ENCODE results near the gene ARHGAP27. TPM values are rescaled to one million over a fixed set of nuclear protein-coding genes. Genes with fewer than 3 reads are reported as not detected.

Gene ARHGAP27
- total RNA-seq, 1 donor from 2014 or later = 1.2 TPM

DNA sequence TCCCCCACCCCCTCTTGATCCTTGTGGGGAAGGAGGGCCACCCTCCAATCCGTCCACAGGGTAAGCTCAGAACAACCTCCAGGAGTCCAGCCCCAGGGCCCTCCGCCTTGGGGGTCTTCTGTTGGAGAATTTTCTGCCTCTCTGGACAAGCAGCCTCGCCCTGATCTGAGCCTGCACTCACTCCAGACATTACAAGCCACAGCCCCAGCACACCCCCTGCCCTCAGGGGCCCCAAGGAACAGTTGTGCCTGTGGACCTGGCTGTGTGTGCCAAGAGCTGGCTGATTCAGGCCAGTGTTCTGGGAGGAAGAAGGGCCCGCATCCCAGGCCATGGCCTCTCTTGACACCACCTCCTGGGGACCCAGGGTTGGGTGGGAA, 477 bp upstream of the ARHGAP27 start:
- FAIRE-seq (no peak), DNase-seq (ENCODE audit: low spot score in 2 of 2) (no peak)

DNA sequence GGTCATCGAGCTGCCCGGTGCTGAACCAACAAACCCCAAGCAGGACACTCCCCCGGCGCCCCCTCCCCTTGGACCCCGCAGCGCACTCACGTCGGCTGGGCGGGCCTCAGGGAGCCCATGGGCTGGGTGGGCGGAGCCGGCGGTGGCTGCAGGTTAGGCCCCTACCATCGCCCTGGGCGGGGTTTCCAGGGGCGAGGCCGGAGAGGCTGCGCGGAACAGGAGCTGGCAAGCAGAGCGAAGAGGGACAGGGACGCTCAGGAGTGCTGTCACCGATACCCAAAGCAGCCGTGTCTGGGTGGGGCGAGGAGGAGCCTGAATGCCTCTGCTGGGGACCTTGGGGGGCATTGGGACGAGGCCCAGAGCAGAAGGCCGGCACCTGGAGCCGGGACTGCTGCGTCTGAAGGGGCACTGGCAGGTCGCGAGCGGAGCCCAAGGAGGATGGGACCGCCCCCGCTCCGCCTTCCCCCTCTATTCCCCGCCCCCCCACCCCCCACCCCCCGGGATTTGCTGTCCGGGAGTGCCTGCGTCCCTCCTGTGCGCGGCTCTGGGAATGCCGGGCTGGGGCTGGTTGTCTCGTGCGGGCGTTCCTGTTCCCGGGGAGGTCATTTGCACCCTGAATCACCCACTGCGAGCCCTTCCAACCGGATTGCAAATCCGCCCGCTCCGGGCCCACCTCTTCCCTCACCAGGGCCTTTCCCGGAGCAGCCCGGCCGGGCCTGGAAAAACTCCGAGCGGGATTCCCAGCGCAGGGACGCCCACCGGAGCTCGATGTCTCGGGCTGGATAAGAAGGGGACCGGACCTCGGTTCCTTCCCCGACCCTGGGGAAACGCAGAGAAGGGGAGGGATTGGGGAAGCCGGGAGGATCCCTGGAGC, 902 bp downstream of the ARHGAP27 start:
- DNase-seq (ENCODE audit: low spot score in 2 of 2) = peak; percentile 74 to 76
- FAIRE-seq = no peak

DNA sequence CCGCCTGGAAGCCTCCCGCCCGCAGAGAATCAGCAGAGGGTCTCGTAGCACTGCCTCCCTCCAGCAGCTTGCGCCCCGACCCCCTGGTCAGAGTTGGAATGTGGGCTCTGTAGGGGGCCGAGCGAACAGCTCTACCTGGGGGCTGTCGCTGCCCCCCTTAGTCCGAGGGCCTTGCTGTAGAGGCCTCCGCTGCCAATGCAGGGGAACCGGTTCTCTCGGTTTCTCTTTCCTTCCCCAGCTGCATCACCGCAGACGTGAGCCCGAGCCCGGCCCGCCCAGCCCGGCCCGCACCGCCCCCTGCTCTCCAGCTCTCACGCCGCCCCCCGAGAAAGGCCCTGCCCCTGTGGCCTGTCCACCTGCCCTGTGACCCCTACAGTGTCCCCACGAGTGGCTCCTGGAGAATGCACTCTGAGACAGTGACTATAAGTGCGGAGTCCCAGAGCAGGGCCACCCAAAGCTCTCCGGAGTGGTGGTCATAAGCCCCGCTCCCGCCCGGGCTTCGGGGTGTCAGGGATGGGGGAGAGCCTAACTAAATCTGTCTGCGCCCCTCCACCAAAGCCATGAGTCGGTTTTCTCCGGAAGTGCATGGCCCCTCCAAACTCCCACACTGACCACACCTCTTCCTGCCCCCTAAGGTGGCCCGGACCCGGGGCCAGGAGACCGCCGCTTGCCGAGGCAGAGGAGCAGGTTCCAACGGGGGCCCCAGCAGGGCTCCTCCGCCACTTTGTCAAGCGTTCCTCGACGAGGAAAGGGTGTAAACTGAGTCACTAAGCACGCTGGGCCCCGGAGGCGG, 1.7 kb downstream of the ARHGAP27 start:
- DNase-seq (ENCODE audit: low spot score in 2 of 2) (no peak), FAIRE-seq (no peak)

DNA sequence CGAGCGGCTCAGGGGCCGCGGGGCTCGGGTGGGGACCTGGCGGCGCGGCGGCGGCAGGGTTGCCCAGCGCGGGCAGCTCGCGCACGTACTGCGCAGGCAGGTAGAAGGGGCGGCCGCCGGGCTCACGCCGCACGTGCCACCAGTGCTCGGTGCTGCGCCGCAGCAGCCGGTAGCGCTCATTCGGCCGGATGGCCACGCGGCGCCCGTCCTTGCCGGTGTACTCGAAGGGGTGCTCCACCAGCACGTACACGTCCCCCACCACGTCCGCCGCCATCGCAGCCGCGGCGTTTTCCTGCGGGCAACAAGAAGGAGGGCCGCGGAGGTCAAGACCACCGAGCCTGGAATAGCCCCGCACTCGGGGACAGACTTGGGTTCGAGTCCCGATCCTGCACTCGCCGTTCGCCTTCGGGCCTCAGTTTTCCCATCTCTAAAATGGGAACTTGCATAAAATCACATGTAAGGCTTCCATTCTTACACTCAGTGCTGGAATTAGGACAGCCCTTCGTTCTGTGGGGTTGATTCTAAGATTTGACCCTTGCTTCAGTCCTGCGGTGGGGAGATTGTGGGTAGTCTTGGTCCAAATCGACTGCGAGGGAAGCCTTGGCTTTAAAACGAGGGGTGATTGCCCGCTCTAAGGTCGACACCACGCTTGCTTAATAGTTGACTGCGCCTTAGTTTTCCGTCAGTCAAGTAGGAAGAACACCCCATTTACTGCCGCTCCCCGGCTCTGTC, 2.5 kb downstream of the ARHGAP27 start:
- DNase-seq (ENCODE audit: low spot score in 2 of 2) (no peak), FAIRE-seq (no peak)

DNA sequence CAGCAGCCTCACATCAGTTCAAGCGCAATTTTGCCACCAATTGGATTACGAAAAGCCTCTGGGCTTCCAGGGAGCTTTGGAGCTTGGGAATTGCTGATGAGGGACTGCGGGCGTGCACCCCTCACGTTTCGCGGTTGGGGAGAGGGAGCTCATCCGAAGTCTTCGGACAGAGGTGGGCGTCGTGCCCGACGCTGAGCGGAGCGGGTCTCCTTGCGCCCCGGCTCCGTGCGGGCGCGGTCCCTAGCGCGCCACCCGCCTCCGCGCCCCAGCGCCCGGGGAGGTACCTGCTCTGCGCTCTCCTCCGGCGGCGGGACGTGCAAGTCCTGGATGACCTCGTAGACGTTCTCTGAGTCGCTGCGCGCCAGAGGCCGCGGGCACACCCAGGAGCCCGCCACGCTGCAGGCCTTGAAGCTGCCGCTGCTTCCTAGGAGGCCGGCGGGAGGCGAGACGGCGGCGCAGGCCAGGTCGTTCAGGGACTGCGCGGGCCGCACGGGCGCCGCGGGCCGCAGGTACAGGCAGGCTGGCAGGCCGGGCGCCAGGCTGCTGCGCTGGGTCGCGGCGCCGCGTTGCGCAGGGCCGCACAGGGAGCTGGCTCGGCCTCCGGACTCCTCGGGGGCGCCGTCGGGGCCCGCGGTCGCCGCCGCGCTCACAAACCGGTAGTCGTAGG, 3.2 kb downstream of the ARHGAP27 start:
- no peak for FAIRE-seq
- DNase-seq (ENCODE audit: low spot score in 2 of 2) = no peak

DNA sequence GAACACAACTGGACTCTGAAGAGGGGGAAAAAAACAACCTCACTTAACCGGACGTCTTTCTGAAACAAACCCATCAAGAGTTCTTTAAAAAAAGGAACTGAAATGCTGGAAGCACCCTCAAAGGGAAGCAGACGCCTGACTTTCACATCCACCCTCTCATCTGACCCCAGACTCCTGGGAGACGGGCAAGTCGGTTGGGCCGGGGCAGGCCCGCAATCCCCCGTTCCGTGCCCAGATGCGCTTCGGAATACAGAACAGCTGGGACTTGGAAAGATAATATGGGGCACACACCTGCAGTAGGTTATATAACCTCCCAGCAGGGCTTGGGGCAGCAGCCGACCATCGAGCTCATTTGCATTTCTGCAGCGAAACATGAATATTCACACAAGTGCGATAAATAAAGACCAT, 3.7 kb downstream of the ARHGAP27 start:
- DNase-seq (ENCODE audit: low spot score in 2 of 2) (no peak), FAIRE-seq (no peak)

DNA sequence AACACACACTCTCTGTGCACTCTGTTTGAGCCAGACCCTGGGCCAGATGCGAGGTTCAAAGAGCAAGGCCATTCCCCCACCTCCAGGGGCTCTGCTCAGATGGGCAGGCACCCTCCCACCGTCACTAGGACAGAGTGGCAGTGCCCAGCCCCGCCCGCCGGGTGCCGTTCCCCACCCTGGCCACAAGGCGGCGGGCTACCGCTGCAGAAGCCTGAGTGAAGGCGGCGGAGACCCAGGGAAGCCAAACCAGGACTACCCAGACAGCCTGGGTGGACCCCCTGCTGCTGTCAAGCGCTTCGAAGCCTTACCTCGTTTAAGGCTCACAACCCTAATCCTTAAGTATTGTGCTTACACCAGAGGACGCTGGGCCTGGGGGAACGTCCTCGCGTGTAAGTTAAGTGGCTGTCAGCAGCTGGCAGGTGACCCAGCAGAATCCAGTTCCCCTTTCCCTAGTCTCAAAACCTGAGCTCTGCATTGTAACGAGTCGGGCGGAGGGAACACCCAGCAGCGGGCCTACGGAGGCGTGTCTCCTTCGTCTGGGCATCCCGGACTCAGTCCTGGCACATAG, 4.5 kb downstream of the ARHGAP27 start:
- FAIRE-seq (no peak), DNase-seq (ENCODE audit: low spot score in 2 of 2) (peak; percentile 80 to 86)

DNA sequence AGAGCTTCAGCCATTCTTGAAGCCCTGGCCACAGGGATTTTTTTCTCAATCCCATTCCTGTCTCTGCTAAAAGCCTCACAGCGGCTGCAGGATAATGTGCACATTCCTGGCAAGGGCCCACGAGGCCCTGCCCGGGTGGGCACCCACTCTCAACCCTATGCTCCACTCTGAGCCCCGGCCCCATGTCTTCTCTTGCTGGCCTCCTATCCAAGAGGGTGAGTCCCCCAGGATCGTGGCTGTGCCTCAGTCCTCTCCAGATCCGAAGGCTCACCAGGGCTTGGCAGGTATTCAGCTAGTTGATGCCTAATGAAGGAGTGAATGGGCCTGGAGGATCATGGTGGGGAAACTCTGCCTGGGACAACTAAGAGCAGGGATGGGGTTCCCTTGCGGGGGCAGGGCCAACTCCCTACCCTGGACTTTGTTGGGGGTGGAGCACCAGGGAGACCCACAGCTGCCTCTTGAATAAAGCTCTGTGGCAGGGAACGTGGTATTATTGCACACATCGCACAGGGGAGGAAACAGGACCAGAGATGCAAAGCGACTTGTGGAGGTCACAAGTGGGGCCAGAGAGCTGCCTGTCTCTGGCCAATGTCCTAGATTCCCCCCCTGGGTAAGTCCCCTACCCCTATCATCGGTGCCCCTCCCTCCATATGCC, 5.4 kb downstream of the ARHGAP27 start:
- no peak for DNase-seq (ENCODE audit: low spot score in 2 of 2)
- FAIRE-seq = no peak

DNA sequence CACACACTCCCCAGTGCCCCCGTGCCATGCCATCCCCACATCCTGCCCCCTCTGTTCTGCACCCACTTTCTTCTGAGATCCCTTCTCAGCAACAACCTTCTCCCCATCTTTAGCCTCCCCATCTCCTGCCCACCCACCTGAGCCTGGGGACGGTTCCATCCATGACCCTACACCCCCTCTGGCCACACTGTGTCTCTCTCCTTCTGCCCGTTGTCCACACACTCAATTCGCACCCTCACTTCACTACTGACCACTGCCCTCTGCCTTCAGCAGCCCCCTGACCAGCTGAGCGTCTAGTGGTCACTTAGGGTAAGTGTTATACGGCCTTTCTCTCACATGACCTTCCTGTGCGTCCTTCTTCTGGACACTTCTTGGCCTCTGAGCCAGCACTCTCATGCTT, 6.1 kb downstream of the ARHGAP27 start:
- no peak for FAIRE-seq
- DNase-seq (ENCODE audit: low spot score in 2 of 2) = no peak

DNA sequence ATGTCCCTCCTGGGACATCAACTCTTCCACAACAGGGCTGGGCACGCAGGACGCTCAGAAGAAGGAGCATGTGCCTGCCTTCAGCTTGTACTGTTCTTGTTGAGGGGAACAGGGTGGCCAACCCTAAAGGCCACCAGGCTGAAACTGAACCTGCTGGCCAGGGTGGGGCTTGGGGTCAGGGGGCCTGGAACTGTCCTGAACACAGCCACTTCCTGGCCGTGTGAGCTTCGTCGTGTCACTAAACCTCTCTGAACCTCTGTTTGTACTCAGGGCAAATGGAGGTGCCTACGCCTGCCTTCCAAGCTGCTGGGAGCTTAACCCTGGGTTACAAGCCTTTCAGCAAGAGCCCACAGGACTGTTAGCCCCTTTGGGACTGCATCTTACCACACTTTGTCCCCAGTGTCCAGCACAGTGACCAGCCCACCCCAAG, 6.7 kb downstream of the ARHGAP27 start:
- no peak for FAIRE-seq

DNA sequence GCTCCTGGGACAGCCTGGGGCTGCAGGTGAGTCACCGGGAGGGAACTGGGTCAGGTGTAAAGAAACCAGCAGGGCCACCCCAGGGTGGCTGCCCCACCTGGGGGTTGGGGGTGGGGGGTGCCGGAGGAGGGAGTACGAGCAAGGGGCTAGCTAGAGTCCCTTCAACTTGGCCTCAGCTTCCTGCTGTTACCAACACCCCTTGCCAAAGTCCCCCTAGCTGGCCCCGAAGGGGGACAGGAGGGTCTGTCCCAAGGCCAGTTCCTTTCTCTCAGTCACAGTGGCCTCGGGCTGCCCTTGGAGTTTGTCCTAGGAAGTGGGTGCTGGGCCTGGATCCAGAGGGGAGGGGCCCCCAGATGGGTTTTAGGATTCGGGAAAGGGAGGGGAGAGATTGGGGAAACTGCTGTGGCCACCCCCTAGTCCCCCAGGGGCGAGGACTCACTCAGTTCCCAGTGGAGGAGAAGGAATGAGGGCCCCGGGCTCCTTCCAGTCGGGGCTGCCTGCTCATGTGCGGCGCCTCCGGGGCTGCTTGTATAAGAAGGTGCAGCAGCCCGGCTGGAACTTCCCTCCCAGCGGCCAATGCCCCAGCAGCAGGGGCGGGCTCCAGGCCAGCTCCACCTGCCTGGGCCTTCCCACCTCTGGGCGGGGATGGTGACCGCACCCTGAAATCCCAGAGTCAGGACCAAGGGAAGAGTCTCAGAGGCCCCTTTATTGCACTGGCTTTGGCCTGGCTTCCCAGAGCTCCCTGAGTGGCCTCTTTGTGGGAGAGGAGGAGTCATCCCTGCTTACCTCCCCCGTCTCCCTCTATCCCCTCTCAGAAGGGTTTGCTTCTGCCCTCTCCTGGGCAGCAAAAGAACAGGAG, 7.3 kb downstream of the ARHGAP27 start:
- DNase-seq (ENCODE audit: low spot score in 2 of 2) (no peak), FAIRE-seq (no peak)

More for the DNA sequence above, 6.7 kb downstream of the ARHGAP27 start:
- DNase-seq (ENCODE audit: low spot score in 2 of 2) = no peak

DNA sequence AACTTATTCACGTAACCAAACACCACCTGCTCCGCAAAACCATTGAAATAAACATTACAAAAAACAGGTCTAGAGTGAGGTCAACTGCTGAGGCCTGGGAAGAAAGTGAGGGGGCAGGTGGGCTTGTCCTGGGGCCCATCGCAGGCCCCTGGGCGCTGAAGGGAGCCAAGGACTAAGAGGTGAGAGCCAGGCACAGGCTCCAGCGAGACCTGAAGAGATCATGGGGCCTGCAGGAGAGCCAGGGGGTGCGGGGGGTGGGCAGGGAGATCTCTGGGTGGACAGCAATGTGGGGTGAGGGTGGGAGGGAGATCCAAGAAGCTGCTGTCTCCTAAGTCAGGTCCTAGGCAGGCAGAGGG, 7.9 kb downstream of the ARHGAP27 start:
- DNase-seq (ENCODE audit: low spot score in 2 of 2) = no peak
- FAIRE-seq = no peak

DNA sequence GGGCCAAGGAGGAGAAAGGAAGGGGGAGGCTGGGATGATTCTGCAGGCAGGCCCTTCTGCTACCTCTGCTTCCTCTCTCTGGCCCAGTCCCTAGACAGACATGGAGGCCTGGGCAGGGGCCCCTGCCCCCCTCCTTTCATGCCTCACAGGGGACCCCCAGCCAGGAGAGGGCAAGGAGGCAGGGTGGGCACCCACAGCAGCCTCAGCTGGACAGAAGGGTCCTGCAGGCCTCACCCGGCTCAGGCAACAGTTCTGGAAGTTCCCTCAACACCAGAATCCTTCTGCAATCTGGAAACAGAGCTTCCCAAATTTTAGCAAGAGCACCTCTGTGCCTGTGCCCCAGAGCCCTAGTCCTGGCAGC, 8.7 kb downstream of the ARHGAP27 start:
- DNase-seq (ENCODE audit: low spot score in 2 of 2) (no peak), FAIRE-seq (no peak)

DNA sequence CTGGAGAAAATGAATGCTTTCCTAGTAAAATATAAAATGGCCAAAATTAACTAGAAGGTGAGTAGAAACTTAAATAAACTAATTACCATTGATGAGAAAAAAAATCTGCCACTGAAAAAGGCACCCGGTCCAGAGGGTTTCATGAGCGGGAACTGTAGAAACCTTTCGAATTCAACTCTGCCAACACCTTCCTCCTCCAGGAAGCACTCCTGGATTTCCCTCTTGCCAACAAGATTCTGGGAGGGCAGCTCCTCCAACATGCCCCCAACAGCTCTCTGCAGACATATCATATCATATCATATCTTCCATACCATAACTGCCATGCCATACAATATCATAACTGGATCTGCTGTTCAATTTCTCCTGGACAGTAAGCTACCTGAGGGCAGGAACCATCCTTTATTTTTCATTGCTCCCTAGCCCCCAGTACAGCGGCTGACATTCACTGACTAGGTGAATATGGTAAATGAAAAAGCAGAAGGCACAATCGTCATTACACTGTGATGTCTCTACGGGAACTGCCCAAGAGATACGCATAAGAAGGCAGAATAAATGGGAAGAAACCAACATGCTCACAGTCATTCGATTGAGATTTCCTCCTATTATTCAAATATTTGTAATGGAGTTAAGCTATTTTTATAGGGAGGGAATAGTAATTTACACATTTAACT, 9.2 kb downstream of the ARHGAP27 start:
- no peak for DNase-seq (ENCODE audit: low spot score in 2 of 2)
- no peak for FAIRE-seq

DNA sequence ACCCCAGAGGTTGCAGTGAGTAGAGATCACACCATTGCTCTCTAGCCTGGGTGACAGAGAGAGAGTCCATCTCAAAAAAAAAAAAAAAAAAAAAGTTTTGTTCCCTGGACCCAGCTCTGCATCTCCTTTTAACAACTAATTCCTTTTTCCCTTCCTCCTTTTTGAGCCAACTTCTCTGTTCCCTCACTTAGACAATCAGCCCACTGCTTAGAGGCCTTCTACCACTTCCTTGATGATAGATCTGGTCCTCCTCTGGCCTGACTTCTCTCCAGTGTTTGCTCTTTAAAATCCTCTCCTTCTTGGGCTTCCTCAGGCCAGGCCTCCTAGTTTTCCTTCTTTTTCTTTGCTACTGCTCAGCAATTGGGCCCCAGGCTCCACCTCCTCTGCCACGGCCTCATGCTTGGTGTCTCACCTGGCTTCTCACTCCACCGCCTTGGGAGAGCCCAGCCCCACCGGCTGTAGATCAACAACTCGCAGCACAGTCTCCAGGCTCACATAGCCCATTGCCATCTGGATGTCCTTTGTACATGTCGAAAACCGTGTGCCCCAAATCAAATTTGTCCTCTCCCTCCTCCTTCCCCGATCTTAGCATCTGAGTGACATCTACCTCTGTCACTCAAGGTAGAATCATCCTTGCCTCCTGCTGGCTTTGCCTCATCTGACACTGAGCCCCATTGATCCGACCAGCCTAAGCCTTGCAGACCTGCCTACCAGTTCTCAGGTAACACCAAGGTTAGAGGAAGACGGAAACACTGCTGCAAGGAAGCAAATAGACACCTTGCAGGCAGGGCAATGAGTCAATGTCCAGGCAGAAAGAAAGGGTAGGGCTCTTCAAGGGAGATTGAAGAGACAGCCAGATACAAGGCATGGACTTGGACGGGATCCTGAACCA, 17.4 kb downstream of the ARHGAP27 start:
- DNase-seq (ENCODE audit: low spot score in 2 of 2) = no peak
- no peak for FAIRE-seq

DNA sequence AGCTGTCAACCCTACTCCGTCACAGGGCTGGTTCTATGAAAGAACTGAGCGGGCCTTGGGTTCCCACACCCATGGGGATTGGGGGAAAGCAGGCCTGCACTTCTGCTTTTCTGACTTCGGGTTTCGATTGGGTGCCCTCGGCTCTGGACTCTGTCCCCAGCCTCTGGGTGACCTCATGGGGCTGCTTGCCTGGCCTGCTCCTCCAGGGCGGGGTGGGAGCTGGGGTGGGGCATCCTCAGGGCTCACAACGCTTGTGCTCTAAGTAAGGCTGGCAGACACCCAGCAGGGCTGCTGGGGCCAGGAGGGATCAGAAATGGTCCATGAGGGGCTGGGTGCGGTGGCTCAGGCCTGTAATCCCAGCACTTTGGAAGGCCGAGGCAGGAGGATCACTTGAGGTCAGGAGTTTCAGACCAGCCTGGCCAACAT, 19.2 kb downstream of the ARHGAP27 start:
- FAIRE-seq (no peak), DNase-seq (ENCODE audit: low spot score in 2 of 2) (no peak)

Data from frontal cortex (tissue), 4 donors.